GM19324 (cell line): ENCODE results near the gene NKX2-2.
"Not testable (repeated sequence)": the region's sequence is repeated elsewhere in the genome, so short reads cannot be mapped to it uniquely, and the experiment has no call there.

Experiments used
- ATAC-seq: cut with Tn5 transposase; IDR thresholded peaks from one replicate; pipeline ENCODE4 v1.9.1; 2021; ENCODE audit warnings: mild to moderate bottlenecking, moderate library complexity; ENCODE audit not compliant: unreplicated experiment, low FRiP score

The NKX2-2 gene

GRCh38 chr20:21509597-21510371 is 4.1 kb downstream of the NKX2-2 start:
- ATAC-seq = no peak

- no peak for ATAC-seq
Measured at GRCh38 chr20:21509079-21509596, 4.7 kb downstream of the NKX2-2 start.

DNA sequence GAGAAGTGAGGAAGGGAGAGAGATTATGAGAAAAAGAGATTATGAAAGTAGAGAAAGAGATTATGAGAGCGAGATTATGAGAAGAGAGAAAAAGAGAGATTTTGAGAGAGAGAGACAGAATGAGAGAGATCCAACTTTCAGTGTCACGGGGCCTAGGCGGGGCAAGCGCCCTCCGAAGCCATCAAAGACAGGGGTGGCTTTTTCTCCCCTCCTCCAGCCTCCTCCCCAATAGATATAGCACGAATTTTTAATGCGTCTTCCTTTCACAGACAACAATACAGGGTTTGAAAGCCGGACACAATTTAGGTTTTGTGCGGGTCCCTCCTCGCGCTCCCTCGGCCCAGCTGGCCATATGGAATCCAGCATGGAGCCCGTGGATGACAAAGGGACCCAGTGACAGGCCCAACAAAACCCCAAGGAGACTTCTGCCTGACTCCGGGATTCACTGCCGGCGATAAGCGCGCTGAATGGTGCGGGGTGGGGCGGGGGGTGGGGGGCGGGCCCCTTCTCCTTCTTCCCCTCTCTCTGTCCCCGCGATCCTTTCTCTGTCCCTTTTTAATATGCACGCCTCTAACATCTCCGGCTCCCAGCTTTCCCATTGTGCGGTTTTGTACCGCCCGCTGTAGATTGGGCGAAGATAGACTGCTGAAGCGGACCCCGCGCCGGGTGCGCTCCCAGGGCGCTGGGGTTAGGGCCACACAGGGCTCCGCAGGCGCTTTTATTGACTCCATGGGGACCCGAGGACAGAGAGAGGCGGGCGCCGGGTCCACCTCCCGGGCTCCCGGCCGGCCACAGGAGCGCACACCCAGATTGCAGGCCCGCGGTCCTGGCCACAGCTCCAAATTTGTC is 5.4 kb downstream of the NKX2-2 start:
- ATAC-seq = no peak

DNA sequence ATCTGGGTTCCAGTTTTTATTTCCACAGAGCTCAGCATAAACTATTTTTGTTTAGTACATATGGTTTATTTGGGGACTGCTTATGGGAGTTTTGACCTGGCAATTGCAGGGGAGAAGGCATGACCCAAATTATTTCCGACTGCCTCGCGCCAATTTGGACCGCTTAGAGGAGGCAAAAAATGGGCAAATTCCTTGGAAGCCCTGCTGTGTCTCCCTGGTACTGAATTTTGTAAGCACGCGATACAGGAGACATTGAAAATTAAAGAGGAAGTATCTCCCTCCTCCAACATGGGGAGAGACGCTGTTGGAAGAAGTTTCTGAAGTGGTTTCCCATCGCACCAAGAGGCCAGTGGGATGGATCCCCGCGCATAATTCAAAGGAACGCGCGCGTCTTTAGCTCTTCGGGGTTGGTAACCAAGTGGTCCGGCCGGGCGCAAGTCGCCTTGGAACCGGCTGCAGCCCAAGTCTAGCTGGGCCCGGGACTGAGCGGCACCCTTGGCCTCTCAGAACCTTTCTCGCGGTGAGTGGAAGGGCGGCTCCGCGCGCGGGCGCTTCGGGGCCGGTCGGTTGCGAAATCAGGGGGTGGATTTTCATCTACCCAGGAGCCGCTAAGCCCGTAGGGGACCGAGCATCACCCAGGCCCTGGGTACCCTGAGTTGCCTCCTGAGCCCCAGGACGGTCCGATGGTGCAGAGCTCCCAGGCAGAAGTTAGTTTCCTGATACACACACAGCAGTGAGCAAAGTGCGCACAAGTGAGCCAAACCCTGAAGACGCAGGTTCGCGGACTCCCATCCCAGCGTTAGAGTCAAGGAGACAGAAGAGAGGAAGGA is 6.2 kb downstream of the NKX2-2 start:
- no peak for ATAC-seq

DNA sequence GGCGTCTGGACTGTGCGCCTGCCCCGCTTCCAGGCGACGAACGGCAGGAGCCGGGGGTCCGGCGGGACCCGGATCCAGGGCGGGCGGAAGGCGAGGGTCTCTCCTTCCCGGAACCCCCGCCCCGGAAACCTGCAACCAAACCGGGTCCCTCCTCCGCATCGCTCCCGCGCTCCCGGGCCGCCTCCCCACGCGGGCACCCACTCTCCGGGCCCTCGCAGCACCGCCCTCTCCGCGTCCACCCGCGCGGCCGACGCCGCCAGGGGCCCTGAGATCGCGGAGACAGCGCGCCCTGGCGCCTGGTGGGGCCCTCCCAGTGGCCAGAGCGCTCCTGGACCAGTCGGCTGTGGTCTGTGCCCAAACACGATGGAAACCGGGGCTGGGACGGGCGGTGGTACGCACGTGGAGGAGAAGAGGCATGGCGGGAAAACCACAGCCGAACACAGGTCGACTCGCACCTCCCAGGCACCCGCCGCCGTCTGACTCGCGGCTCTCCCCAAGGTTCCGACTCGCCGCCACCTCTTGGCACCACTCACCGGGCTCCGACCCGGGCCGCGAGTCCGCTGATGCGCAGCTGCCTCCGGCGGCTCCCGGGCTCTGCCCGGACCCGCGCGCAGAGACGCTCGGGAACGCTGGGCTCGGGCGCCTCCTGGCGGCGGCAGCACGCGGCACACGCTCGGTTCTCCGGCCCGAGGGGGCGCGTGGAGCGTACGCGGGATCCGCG is 7.9 kb downstream of the NKX2-2 start:
- no peak for ATAC-seq

DNA sequence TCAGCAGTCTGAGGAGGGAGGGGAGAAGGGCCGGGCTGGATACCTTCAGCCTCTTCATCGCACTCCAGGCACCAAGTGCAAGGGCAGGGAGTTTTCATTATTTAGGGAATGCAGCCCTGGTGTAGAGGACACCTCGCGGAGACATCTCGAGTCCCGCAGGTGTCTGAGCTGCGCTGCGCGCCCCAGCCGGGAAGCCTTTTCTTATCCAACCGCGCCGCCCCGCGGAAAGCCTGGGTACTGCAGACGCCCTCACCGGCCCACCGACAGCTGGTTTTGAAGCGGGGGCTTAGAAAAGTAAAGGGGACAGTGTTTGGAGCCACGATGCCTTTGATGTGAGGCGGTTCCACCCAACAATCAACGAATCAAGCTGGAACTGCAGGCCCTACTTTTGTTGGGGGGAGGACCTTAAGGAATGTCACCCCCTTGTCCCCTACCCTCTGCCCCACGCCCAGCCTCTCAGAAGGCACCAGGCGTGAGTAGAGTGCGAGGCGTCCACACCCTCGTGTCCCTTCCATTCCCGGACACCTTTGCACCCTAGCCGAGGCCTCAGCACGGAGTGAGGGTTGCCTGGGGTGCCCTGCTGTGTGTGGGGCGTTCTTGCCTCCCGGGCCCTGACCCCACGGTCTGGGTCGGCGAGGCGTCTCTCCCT is 8.6 kb downstream of the NKX2-2 start:
- no peak for ATAC-seq

DNA sequence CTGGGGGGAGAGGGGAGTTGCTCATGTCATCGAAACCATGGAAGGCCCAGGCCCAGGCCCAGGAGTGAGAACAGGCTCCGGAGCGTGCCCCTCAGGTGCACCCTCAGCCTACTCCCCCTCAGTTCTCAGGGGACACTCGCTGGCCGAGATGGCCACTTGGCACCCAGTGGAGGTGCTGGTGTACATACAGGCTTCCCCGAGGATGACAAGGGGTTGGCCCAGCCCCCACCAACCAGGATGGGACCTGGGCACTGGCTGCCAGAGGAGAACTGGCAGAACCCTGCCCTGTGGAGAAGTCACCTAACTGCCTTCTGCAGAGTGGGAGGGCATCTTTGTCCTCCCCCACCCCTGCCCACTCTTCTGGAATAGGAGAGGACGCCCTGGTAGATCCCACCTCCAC is 9.5 kb downstream of the NKX2-2 start:
- ATAC-seq = no peak

- ATAC-seq = peak; percentile 77
Measured at GRCh38 chr20:21503345-21503744, 10.5 kb downstream of the NKX2-2 start.

GRCh38 chr20:21501184-21501583 is 12.7 kb downstream of the NKX2-2 start:
- no peak for ATAC-seq

DNA sequence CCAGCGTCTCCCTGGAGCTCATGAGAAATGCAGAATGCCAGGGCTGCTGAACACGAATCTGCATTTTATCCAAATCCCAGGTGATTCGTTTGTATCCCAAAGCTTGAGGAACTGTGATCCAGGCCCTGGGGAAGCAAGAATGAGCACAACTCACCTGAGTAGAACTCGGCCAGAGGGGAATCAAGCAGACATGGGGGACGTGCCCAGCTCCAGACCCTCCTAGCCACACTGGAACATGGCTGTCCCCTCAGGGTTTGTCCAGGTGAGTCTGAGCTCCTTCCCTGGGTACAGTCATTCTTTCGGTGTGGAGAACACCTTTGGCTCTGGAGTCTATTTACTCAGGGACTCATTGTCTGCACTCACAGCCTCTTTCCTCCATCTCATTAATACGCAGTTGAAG is 13.3 kb downstream of the NKX2-2 start:
- no peak for ATAC-seq

- ATAC-seq = no peak
Measured at GRCh38 chr20:21499641-21500040, 14.2 kb downstream of the NKX2-2 start.

DNA sequence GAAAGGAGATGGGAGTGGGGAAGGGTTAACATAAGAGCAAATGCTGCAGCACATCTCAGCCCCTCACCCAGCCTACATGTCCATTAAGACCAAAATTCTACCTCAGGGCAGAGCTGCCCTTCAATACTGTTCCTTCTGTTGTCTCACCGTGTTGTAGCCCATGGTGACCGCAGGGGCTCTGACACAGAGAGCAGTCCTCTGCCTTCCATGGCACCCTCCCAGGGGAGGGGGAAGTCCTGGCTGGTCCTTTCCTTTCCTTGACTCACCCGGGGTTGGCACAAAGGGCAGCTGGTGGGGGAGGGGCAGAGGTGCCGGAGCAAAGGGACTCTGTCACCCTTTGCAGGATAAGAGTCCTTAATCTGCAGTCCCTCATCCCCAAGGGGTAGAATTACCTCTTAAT is 15.2 kb downstream of the NKX2-2 start:
- ATAC-seq = no peak

- no peak for ATAC-seq
Measured at GRCh38 chr20:21498195-21498594, 15.7 kb downstream of the NKX2-2 start.

GRCh38 chr20:21496452-21496851 is 17.4 kb downstream of the NKX2-2 start:
- ATAC-seq = no peak

GRCh38 chr20:21493049-21493448 is 20.8 kb downstream of the NKX2-2 start:
- ATAC-seq = no peak

DNA sequence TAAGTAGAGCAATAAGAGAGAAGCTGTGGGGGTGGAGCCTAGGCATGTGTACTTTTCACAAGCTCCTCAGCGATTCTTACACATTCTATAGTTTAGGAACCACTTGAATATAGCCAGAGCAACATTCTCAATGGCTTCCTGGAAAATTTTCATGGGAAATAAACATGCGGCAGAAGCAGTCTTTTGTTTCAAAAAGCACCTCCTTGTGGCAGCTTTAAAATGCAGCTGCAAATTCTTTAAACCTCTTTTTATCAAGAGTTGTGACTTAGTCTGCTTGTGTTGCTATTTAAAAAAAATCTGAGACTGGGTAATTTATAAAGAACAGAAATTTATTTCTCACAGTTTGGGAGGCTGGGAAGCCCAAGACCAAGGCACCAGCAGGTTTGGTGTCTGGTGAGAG is 23.8 kb downstream of the NKX2-2 start:
- ATAC-seq = no peak

DNA sequence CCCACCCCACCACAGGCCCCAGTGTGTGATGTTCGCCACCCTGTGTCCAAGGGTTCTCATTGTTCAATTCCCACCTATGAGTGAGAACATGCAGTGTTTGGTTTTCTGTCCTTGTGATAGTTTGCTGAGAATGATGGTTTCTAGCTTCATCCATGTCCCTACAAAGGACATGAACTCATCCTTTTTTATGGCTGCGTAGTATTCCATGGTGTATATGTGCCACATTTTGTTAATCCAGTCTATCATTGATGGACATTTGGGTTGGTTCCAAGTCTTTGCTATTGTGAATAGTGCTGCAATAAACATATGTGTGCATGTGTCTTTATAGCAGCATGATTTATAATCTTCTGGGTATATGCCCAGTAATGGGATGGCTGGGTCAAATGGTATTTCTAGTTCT is 33.7 kb downstream of the NKX2-2 start:
- not testable (repeated sequence) for ATAC-seq

DNA sequence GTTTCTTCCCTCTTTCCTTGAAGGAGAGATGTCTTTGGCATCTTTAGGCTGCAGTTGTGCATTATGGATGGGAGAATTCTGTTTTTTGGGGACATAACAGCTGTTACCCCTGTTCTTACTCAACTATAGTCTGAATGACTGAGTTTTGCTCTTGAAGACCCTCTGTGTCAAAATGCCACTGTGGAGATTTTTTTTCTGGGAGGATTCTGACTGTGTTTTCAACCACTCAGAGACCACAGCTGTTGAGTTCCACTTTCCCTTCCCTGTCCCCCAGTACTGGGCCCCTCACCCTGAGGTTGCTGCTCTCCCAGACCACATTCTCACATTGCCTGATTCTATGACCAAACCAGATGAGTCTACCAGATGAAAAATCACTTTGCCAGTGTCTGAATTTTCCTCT is 48.1 kb downstream of the NKX2-2 start:
- ATAC-seq = no peak

GRCh38 chr20:21464916-21465315 is 48.9 kb downstream of the NKX2-2 start:
- no peak for ATAC-seq
